Mucosa of descending colon (tissue), 3 donors: ENCODE measurements around the gene HSCB. TPM values are rescaled to one million over a fixed set of nuclear protein-coding genes. Genes with fewer than 3 reads are reported as not detected.

Experiments used
- ATAC-seq: fragments of 200-7000 bp; cut with Tn5 transposase; one replicate; pipeline ENCODE4 v1.9.1; 2020; ENCODE audit warnings: mild to moderate bottlenecking, moderate library complexity
- DNase-seq, 3 donors: peaks; one replicate each; pipeline ENCODE4 v3.0.0-alpha.2; 2020
- H3K36me3 ChIP-seq: fragments of 200-600 bp; one replicate; pipeline ENCODE4 v1.8.0; 2021; ENCODE audit warnings: low read depth, mild to moderate bottlenecking
- H3K4me1 ChIP-seq: fragments of 200-600 bp; one replicate; pipeline ENCODE4 v1.8.0; 2021; ENCODE audit warnings: low read depth, mild to moderate bottlenecking
- H3K4me3 ChIP-seq: fragments of 200-600 bp; one replicate; pipeline ENCODE4 v1.8.0; 2021; ENCODE audit warnings: mild to moderate bottlenecking
- H3K9me3 ChIP-seq: fragments of 200-600 bp; one replicate; pipeline ENCODE4 v1.8.0; 2021; ENCODE audit warnings: mild to moderate bottlenecking
- CTCF ChIP-seq: fragments of 200-600 bp; IDR thresholded peaks from one replicate; pipeline ENCODE4 v1.8.0; 2022; ENCODE audit warnings: antibody characterized with exemption, mild to moderate bottlenecking
- intact Hi-C, 2 donors: fragments of 100-400 bp; cut with DNase I in 1 of 2; cut with micrococcal nuclease in 1 of 2; formaldehyde crosslinking; loops; one replicate each; pipeline versions ENCODE4 v1.11.0 to v1.11.1; 2022; cut with DNase I, micrococcal nuclease
- total RNA-seq, 3 donors: library from RNA; stranded (reverse); fragmentation: NEBNext Ultra II Directional in 2 of 3; extraction: Animal tissue kit (Norgen Biotek cat#: 25700) in 2 of 3; gene quantifications; one replicate each; pipeline versions ENCODE4 v1.2.1 to v1.2.4, GENCODE V29; 2021 to 2023
- donor health status: DM: no; HTN: no; CAD: no; lungs with moderate emphysema.
- donor health status: DM: no; HTN: no; CAD: no.
- donor health status: DM: no; HTN: yes; CAD: no.

Gene HSCB
- total RNA-seq, 3 donors from 2014 or later: 11.6 to 15.5 (median 13.4) TPM

GRCh38 chr22:28710107-28710506 is 31.7 kb upstream of the HSCB start:
- Histone ChIP-seq H3K9me3 (no peaks in the 10 kb centered on the region), H3K4me3 (no peak overlapping the region), H3K36me3 (no peaks in the 10 kb centered on the region), H3K4me1 (no peaks in the 10 kb centered on the region)
- DNase-seq (no peak), ATAC-seq (no peak)
- intact Hi-C loops: no loop called here
- TF ChIP-seq CTCF: no peak

DNA sequence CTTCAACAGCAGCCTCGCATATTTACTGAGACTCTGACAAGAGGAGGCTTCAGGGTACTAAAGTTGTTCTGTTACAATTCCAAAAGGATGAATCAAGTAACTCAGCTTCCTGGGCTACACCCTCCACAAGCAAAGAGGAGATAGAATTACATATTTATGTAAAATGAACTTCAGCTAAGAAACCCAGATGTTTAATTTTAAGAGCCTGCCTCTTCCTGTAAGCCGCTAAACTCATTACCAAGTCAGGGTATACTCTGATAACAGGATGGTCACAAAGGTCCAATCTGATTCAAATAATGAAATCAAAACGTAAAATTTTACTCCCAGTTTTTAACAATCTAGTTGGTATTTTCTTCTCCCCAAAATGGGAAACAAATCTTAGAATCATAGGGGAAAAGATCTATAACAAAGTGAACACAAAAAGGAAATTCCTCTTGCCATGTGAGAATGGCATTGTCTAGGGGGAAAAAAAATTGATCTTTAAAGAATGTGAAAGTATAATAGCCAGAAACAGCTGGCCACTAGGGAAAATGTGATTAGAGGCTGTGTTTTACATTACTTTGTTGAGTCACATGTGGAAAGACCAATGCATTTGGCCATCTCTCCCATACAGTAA is 31.2 kb upstream of the HSCB start:
- DNase-seq (no peak), ATAC-seq (no peak)
- intact Hi-C loops: no loop called here
- Histone ChIP-seq H3K4me3 (no peak overlapping the region), H3K9me3 (no peaks in the 10 kb centered on the region), H3K4me1 (no peaks in the 10 kb centered on the region), H3K36me3 (no peaks in the 10 kb centered on the region)
- no peak for TF ChIP-seq CTCF

DNA sequence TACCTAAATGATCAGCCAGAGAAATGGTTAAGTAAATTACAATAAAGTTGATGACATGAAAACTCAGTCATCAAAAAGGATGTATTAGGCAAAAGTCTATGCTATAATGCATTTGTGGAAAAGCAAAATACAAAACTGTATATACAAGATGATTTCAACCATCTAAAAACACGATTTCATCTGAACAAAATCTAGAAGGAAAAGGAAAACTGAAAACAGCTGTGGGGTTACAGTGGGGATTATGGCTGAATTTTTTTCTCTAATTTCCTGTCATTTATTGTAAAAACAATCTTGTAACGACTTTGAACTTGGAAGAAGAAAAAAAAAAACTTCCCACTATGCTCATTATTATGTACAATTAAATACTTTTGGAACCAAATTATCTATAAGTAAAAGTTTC is 30.5 kb upstream of the HSCB start:
- intact Hi-C loops: no loop called here
- Histone ChIP-seq H3K9me3 (no peaks in the 10 kb centered on the region), H3K36me3 (no peaks in the 10 kb centered on the region), H3K4me1 (no peaks in the 10 kb centered on the region), H3K4me3 (no peak overlapping the region)
- ATAC-seq: no peak
- TF ChIP-seq CTCF: no peak
- no peak for DNase-seq

DNA sequence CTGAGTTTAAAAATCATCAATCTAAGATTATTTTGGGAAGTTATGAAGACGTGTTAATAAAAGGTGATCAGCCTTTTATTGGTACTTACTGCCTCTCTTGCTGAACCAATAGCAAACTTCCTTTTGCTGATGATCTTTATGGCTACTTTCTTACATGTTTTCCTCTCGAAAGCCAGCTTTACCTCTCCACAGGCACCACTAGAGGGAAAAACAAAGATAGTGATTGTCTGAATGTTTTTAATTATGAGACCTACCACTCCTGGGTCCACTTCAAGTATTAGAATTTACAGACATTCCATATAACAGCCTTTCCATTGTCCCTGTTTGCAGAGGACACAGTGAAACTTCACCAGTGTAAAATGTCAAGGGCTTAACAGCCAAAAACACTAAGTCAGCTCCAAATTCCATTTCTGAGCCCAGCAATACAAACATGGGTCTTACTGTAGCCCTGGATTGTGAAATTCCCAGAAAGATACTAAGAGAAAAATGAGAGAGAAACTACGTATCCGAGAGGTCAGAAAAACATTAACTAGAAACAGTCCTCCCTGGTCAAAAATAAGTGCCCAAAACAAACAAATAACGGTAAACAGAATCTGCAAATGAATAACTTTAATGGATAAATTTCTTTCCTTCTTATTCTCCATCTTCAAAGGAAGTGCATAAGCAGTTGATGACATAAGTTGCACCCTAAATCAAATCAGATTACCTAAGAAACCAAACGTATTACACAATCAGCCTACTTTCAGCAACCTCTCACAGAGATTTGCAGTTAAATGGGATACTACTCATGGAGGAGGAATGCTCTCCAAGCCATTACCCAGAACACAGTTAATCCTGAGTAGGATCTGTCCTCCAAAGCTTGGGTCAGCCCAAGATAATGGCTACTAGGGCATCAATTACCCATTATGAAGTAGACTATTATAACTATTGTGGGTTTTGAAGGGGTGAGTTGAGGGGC is 29.7 kb upstream of the HSCB start:
- Histone ChIP-seq H3K9me3 (no peaks in the 10 kb centered on the region), H3K4me3 (no peak overlapping the region), H3K4me1 (no peaks in the 10 kb centered on the region), H3K36me3 (no peaks in the 10 kb centered on the region)
- TF ChIP-seq CTCF: no peak
- intact Hi-C loops: no loop called here
- DNase-seq (no peak), ATAC-seq (peak; percentile 52)

DNA sequence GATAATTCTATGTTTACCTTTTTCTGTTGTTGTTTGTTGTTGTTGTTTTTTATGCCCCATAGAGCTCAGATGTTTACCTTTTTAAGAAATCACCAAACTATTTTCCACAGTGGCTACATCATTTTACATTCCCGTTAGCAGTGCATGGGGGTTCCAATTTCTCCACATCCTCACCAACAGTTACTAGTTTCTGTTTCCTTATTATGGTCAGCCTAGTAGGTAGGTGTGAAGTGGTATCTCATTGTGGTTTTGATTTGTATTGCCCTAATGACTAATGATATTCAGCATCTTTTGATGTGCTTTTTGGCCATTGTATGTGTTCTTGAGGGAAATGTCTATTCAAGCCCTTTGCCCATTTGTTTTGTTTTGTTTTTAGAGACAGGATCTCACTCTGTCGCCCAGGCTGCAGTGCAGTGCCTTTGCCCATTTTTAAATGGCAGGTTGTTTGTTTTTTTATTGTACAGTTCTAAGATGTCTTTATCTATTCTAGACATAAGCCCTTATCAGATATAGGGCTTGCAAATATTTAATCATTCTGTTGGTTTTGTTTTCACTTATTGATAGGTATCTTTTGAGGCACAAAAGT is 27.7 kb upstream of the HSCB start:
- no peak for TF ChIP-seq CTCF
- no peak for ATAC-seq
- no peak for DNase-seq
- H3K4me3 ChIP-seq: no peak overlapping the region
- H3K4me1 ChIP-seq: no peaks in the 10 kb centered on the region
- intact Hi-C loops: no loop called here
- H3K36me3 ChIP-seq: no peaks in the 10 kb centered on the region
- H3K9me3 ChIP-seq: no peaks in the 10 kb centered on the region
